Kidney epithelial cell (primary cell): Measurements from ENCODE around the gene CRACR2B. TPM values are rescaled to one million over a fixed set of nuclear protein-coding genes. Genes with fewer than 3 reads are reported as not detected.

Source experiments
- DNase-seq: peaks from one replicate; pipeline ENCODE4 v3.0.0-alpha.2; 2010; ENCODE audit warnings: low read depth
- H3K27me3 ChIP-seq: 2 replicates; pipeline ENCODE4 v1.6.0; 2011; ENCODE audit warnings: low read length; ENCODE audit not compliant: control insufficient read depth, insufficient read depth
- H3K36me3 ChIP-seq: 2 replicates; pipeline ENCODE4 v1.5.1; 2011; ENCODE audit warnings: low read length; ENCODE audit not compliant: control insufficient read depth, insufficient read depth
- H3K4me3 ChIP-seq: 2 replicates; pipeline ENCODE4 v1.5.1; 2011; ENCODE audit warnings: low read depth, mild to moderate bottlenecking, control low read depth, low read length
- total RNA-seq: library from RNA; depleted of rRNA; stranded (reverse); fragments of >200 nt; gene quantifications from 2 replicates; pipeline ENCODE4 v1.2.3, GENCODE V29; 2015
- TF ChIP-seq, protein P1 (sequence below): IDR thresholded peaks from 2 replicates; pipeline ENCODE4 v1.5.1; 2011; ENCODE audit warnings: mild to moderate bottlenecking, moderate library complexity, low read length, control low read depth, inconsistent platforms; ENCODE audit not compliant: insufficient read depth, poor library complexity, severe bottlenecking

Gene CRACR2B
- total RNA-seq, 1 donor from 2014 or later = 19.7 TPM

DNA sequence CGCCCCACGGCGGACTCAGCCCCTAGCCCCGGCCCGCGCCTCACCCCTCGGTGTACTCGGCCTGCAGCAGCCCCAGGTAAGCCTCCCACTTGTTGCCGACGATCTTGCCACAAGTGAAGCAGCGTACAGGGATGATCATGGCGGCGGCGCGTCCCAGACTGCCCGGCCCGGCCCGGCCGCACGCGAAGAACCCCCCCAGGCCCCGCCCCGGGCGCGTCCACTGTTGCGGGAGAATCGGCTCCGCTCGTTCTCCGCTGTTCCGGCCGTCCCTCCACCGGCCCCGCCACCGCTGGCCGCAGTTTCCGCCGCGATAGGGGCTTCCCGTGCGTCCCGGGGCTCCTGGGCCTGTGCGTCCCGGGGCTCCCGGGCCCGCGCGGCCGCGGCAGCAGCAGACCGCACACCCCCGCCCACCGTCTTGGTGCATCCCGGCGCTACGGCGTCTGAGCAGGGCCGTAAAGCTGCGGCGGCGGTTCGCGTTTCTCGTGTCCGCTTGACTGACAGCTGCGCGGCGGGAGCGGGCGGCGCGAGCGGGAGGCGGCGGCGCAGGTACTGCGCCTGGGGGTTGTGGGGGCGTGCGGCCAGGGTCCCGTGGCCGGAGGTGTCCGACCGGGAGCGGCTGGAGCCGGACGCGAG is 14.8 kb downstream of the CRACR2B start, which contains the start of the genes POLR2L and TSPAN4:
TSS of gene POLR2L (minus strand) at position 160 of the 633 bp plus-strand sequence. CDS start at position 139, 21 bp downstream.
TSS of gene TSPAN4 (plus strand) at position 483 of the 633 bp plus-strand sequence. CDS start 7,453 bp downstream, outside the sequence.
- TF ChIP-seq, protein P1, sequence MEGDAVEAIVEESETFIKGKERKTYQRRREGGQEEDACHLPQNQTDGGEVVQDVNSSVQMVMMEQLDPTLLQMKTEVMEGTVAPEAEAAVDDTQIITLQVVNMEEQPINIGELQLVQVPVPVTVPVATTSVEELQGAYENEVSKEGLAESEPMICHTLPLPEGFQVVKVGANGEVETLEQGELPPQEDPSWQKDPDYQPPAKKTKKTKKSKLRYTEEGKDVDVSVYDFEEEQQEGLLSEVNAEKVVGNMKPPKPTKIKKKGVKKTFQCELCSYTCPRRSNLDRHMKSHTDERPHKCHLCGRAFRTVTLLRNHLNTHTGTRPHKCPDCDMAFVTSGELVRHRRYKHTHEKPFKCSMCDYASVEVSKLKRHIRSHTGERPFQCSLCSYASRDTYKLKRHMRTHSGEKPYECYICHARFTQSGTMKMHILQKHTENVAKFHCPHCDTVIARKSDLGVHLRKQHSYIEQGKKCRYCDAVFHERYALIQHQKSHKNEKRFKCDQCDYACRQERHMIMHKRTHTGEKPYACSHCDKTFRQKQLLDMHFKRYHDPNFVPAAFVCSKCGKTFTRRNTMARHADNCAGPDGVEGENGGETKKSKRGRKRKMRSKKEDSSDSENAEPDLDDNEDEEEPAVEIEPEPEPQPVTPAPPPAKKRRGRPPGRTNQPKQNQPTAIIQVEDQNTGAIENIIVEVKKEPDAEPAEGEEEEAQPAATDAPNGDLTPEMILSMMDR = no peak
- Histone ChIP-seq H3K27me3 (no peaks in the 10 kb centered on the region), H3K4me3 (peak within 1 kb of the TSS; percentile 93), H3K36me3 (peaks cover 5% of the 10 kb centered on the region)
- DNase-seq = no peak

DNA sequence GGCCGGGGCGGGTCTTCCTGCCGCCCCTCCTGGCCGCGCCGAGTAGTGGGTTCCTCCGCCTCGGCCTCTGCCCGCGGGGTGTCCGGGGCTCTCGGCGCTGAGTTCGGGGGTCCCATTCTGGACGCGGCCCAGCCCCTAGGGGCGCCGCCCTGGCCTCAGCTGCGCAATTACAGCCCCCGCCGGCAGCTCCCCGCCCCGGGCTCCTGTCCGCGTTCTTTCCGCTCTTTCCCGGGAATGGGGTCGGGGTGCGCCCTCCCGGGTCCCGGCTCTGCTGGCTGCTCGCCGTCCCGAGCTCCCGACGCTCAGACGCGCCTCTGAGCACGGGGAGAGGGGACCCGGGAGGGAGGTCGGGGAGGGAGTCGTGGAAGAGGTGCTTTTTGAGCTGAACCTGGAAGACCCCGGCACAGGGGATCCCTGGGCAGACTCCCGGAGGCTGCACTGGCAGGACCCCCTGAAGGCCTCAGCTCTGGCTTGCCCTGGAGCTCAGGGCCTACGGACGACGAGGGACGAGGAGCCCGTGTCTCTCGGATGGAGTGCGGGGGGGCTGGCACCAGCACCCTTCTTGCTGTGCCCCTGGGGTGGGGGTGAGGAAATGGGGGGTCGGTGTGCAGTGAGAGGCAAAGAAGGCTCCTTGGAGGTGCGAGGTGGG is 15.5 kb downstream of the CRACR2B start:
- DNase-seq = no peak
- Histone ChIP-seq H3K27me3 (no peaks in the 10 kb centered on the region), H3K36me3 (peaks cover 3% of the 10 kb centered on the region), H3K4me3 (peak overlapping the region; percentile 93)
- TF ChIP-seq, protein P1 = no peak

DNA sequence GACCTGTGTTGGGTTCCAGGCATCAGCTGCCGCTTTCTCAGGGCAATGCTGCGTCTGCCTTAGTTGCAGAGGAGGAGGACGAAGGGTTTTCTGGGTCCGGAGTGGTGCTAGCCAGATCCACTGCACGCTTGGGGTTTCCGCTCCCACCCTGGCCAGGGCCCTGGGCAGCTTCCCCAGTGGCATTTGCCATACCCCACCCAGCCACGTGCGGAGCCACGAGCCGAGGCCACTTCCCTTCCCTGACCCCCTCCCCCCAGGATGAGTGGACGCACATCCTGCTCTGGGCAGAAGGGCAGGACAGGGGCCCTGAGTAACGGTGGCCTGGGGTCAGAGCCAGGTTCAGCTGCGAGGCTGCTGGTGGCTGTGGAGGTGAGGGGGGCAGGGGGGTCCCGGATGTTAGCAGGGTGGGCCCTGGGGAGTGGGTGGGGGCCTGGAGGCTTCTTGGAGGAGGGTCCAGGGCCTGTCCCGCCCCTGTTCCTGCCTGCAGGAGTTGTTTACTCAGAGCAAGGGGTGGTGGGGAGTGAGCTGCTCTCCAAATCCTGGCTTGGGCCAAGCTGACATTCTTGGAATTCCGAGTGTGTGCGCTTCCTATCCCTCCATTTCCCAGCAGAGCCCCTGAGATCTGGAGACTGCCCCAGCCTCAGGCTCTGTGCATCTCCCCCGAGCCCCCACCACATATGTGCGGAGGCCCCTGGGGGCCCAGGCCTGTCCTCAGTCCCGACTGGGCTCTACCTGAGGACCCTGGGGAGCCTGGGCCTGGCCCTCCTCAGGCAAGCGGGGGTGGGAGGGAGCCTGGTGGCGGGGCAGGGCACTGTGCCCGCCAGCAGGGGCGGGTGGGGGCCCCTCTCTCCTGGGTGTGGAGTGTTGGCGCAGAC is 16.3 kb downstream of the CRACR2B start:
- TF ChIP-seq, protein P1 = no peak
- Histone ChIP-seq H3K4me3 (peak overlapping the region; percentile 93), H3K27me3 (no peaks in the 10 kb centered on the region), H3K36me3 (peaks cover 2% of the 10 kb centered on the region)
- no peak for DNase-seq

DNA sequence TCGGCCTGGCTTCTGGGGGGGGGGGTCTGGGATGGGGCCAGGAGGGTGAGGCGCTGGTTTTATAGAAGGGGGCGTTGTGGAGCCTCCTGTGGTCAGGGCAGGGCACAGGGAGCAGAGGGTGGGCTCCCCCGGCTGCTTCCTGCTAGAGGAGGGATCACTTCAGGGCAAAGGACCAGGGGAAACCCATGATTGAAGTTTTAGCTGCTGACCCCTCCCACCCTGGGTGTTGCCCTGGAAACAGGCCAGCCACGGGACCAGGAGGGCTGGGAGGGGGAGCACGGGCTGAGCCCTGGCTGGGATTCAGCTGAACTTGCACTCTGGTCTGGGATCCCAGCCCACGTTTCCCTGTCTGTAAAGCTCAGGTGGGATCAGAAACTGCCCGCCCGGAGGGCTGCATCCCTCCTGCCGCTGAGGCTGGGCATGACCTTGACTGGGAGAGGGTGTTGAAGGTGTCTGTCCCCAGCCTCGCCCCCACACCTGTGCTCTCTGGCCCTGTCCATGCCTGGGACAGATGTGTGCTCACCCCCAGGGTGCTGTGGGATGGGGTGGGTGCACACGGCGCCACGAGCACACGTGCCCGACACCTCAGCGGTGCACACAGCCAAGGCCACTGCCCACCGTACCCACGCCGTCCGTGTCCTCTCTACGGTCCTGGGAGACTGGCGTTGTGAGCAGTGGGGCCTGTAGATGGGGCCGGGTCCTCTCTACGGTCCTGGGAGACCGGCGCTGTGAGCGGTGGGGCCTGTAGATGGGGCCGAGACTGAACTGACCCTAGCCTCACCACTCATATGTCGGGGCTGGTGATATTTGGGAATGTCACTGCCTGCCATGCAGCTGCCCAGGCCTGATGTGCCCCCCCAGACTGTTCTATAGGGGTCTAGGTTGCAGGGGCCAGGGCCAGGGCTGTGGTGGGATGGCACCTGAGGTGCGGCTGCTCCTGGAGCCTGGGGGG is 17.2 kb downstream of the CRACR2B start:
- TF ChIP-seq, protein P1 = no peak
- DNase-seq = no peak
- peak overlapping the region; percentile 93 for H3K4me3 ChIP-seq
- no peaks in the 10 kb centered on the region for H3K27me3 ChIP-seq
- H3K36me3 ChIP-seq = peaks cover 2% of the 10 kb centered on the region

DNA sequence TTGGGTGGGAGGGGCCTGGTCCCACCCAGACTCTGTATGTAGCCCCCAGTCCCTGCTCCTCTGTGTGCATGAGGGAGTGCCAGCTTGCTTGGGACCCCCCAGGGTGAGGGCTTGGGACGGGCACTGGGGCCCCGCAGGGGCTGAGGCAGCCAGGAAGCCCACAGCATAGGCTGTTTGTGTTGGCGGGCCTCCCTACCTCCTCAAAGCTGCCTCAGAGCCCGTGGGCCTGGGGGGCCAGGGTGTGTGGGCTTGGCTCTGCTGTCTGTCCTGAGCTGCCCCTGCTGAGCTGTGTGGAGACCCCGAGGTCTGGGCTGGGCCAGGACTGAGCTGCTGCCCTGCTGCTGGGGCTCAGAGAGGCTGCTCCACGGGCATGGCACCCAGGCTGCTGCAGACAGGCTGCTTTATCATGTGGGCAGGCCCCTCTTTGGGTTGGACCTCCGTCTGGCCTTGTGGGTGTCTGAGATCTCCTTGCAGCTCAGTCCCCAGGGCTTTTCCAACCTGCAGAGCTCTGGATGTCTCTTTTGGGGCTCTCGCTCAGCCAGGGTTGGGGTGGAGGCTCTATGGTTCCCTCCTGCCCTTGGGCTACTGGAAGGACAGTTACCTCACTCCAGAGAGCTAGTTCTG is 18.3 kb downstream of the CRACR2B start:
- TF ChIP-seq, protein P1 = no peak
- Histone ChIP-seq H3K36me3 (peaks cover 2% of the 10 kb centered on the region), H3K4me3 (no peak overlapping the region), H3K27me3 (no peaks in the 10 kb centered on the region)
- no peak for DNase-seq
